Sigmoid colon (tissue), 4 donors: ENCODE results near the gene RIPOR3.
"Not testable (repeated sequence)": the region's sequence is repeated elsewhere in the genome, so short reads cannot be mapped to it uniquely, and the experiment has no call there.

Experiments used
- CTCF ChIP-seq, 4 experiments: fragments of 450-650 bp in 3 of 4; fragments of 200-600 bp in 1 of 4; IDR thresholded peaks; one replicate each; pipeline ENCODE4 v1.5.1; 2016 to 2019; ENCODE audit warnings: antibody characterized with exemption in 4 of 4, mild to moderate bottlenecking in 3 of 4, moderate library complexity in 2 of 4
- EP300 ChIP-seq, 4 donors: sonication (generic); formaldehyde crosslinking; IDR thresholded peaks; one replicate each; pipeline ENCODE4 v1.6.1; 2017; ENCODE audit warnings: antibody characterized with exemption in 4 of 4
- POLR2A ChIP-seq, 2 donors: fragments of 450-650 bp; IDR thresholded peaks; one replicate each; pipeline ENCODE4 v1.6.1; 2016; ENCODE audit warnings: antibody characterized with exemption in 2 of 2, mild to moderate bottlenecking in 2 of 2, moderate library complexity in 2 of 2

DNA sequence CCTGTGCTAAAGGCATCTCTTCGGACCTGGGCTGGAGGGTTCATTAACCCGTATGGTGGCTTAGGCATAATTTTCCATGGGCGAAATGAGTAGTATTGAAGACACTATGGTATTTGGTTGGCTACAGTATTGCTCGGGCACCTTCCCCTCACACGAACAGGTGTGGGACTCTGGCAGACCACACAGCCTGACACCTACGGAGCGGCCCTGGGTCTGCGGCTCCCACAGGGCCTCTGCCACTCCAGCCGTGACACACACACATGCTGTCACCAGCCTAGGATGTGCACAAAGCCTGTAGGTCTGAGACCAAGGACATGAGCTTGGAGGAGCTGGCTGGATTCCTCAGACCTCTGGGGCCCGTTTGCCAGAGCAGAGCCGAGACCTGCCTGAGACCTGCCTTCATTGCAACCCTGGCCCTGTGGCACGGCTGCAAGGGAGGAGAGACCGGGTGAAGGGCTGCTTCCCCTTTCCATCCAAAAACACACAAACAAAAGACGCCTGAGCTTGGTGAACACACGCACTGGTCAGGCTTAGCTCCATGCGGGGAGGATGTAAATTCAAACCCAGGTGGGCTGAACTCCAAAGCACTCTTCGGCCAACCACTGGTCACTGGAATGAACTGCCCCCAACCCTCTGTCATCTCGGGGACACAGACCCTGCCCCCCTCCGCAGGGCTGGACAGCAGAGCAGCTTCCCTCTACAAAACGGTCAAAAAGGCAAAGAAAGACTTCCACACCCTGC is 51.2 kb downstream of the RIPOR3 start:
- not testable (repeated sequence) for TF ChIP-seq CTCF, EP300, POLR2A (IDR thresholded peaks at IDR 0.05)
